ENCODE results near the gene NCOR1. TPM values are rescaled to one million over a fixed set of nuclear protein-coding genes. Genes with fewer than 3 reads are reported as not detected.

Gene NCOR1
- polyA plus RNA-seq, 1 donor, result 122 TPM

- Histone ChIP-seq H3K4me1 (ENCODE audit: control insufficient read depth, insufficient read depth, low read length) (peaks cover 3% of the 10 kb centered on the region), H3K36me3 (ENCODE audit: control insufficient read depth, insufficient read depth, low read length) (peaks cover 68% of the 10 kb centered on the region), H3K27me3 (ENCODE audit: control insufficient read depth, insufficient read depth, low read length) (no peaks in the 10 kb centered on the region), H3K4me3 (ENCODE audit: low read length) (no peak overlapping the region), H3K27ac (ENCODE audit: low read length) (no peak overlapping the region), H3K9me3 (ENCODE audit: control insufficient read depth, low read depth, low read length) (no peaks in the 10 kb centered on the region)
- no peak for DNase-seq
- no CpG with 5 or more reads among the region's 10 CpGs for WGBS (ENCODE audit: insufficient coverage, low lambda C conversion rate)
Observed at GRCh38 chr17:16044487-16044886, 170.8 kb downstream of the NCOR1 start.

DNA sequence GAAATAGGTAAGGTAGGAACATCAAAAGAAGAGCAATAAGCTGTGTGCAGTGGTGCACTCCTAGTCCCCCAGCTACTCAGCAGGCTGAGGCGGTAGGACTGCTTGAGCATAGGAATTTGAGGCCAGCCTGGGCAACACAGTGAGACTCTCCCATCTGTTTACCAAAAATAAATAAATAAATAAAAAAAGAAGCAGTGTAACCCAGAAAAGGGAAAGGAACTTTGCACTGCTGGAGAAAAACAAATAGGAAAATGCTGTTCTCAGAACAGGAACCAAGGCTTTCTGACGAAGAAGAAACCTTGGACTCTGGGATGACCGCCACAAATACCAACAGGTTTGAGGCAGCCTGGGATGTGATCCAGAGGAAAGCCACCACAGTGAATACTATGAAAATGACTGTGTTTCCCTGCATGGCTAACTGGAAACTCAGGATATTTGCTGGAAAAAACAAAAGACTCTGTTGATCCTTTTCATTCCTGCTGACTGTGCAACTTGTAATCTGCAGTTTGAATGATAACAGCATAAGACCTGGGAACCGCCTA, 174.6 kb downstream of the NCOR1 start:
- no peaks in the 10 kb centered on the region for H3K27me3 ChIP-seq (ENCODE audit: control insufficient read depth, insufficient read depth, low read length)
- DNase-seq, result peak; percentile 58 to 81
- no CpG with 5 or more reads among the region's 4 CpGs for WGBS (ENCODE audit: insufficient coverage, low lambda C conversion rate)
- H3K4me3 ChIP-seq (ENCODE audit: low read length), result no peak overlapping the region
- H3K27ac ChIP-seq (ENCODE audit: low read length), result peak overlapping the region; percentile 50
- peaks cover 68% of the 10 kb centered on the region for H3K36me3 ChIP-seq (ENCODE audit: control insufficient read depth, insufficient read depth, low read length)
- H3K9me3 ChIP-seq (ENCODE audit: control insufficient read depth, low read depth, low read length), result no peaks in the 10 kb centered on the region
- H3K4me1 ChIP-seq (ENCODE audit: control insufficient read depth, insufficient read depth, low read length), result peaks cover 3% of the 10 kb centered on the region

DNA sequence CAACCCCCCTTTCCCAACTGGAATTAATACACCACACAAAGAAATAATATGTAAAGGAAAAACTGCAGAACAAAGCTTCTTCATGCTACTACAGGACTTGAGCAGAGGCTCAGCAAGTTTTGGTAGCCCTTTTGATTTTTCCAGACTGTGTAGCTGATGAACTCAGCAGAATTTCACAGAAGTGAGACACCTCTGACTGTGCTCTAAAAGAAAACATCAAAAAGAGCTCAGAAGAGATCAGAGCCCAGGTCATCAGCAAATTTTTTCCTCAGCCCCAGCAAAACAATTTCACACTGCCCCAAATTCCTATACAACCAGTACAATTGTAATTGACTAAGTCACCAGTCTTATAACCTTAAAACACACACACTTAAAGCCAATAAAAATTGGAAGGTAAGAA, 177.7 kb downstream of the NCOR1 start:
- Histone ChIP-seq H3K9me3 (ENCODE audit: control insufficient read depth, low read depth, low read length) (no peaks in the 10 kb centered on the region), H3K36me3 (ENCODE audit: control insufficient read depth, insufficient read depth, low read length) (peaks cover 70% of the 10 kb centered on the region), H3K4me1 (ENCODE audit: control insufficient read depth, insufficient read depth, low read length) (peaks cover 3% of the 10 kb centered on the region), H3K27ac (ENCODE audit: low read length) (no peak overlapping the region), H3K27me3 (ENCODE audit: control insufficient read depth, insufficient read depth, low read length) (no peaks in the 10 kb centered on the region), H3K4me3 (ENCODE audit: low read length) (no peak overlapping the region)
- no peak for DNase-seq

DNA sequence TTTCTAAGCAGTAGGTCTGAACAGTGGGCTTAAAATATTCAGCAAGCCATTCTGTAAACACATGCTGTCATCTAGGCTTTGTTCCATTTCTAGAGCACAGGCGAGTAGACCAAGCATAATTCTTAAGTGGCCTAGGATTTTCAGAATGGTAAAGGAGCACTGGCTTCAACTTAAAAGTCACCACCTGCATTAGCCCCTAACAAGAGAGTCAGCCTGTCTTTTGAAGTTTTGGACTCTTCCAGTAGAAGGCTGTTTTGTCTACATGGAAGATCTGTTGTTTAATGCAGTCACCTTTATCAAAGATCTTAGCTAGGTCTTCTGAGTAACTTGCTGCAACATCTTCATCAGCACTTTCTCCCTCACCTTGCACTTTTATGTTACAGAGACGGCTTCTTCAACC, 179.1 kb downstream of the NCOR1 start:
- no CpG with 5 or more reads among the region's 2 CpGs for WGBS (ENCODE audit: insufficient coverage, low lambda C conversion rate)
- H3K9me3 ChIP-seq (ENCODE audit: control insufficient read depth, low read depth, low read length), result no peaks in the 10 kb centered on the region
- H3K4me3 ChIP-seq (ENCODE audit: low read length), result no peak overlapping the region
- peaks cover 3% of the 10 kb centered on the region for H3K4me1 ChIP-seq (ENCODE audit: control insufficient read depth, insufficient read depth, low read length)
- H3K36me3 ChIP-seq (ENCODE audit: control insufficient read depth, insufficient read depth, low read length), result peaks cover 68% of the 10 kb centered on the region
- DNase-seq, result no peak
- H3K27me3 ChIP-seq (ENCODE audit: control insufficient read depth, insufficient read depth, low read length), result no peaks in the 10 kb centered on the region
- H3K27ac ChIP-seq (ENCODE audit: low read length), result no peak overlapping the region

DNA sequence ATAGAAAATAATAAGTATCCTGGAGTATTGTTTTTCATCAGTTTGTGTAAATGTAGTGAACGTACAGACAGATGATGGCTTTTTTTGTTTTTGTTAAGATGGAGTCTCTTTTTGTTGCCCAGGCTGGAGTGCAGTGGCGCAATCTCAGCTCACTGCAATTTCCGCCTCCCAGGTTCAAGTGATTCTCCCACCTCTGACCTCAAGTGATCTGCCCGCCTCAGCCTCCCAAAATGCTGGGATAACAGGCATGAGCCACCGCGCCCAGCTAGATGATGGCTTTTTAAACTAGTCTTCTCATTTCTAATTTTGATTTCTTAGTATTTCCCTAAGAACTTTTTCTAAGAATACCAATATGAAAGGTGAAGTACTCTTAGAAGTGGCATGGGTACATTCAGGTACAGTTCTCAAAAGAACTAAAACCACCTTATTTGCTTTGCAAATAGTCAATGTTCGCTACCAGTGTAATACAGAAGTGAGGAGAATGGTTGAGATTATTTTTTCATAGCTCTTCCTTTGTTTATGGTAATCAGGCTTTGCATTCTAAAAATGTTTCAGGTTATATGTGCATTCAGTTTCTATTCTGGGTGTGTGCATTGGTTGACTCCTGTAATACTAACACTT, 181.5 kb downstream of the NCOR1 start:
- H3K36me3 ChIP-seq (ENCODE audit: control insufficient read depth, insufficient read depth, low read length), result peaks cover 69% of the 10 kb centered on the region
- no peak overlapping the region for H3K4me3 ChIP-seq (ENCODE audit: low read length)
- no peaks in the 10 kb centered on the region for H3K4me1 ChIP-seq (ENCODE audit: control insufficient read depth, insufficient read depth, low read length)
- no peak overlapping the region for H3K27ac ChIP-seq (ENCODE audit: low read length)
- 100% methylated on average over 2 of the region's 7 CpGs for WGBS (ENCODE audit: insufficient coverage, low lambda C conversion rate)
- H3K9me3 ChIP-seq (ENCODE audit: control insufficient read depth, low read depth, low read length), result no peaks in the 10 kb centered on the region
- DNase-seq, result no peak
- H3K27me3 ChIP-seq (ENCODE audit: control insufficient read depth, insufficient read depth, low read length), result no peaks in the 10 kb centered on the region

- no peak for DNase-seq
- no peak overlapping the region for H3K4me3 ChIP-seq (ENCODE audit: low read length)
- H3K27me3 ChIP-seq (ENCODE audit: control insufficient read depth, insufficient read depth, low read length), result no peaks in the 10 kb centered on the region
- no peaks in the 10 kb centered on the region for H3K4me1 ChIP-seq (ENCODE audit: control insufficient read depth, insufficient read depth, low read length)
- H3K27ac ChIP-seq (ENCODE audit: low read length), result no peak overlapping the region
- WGBS (ENCODE audit: insufficient coverage, low lambda C conversion rate), result 100% methylated on average over 1 of the region's 5 CpGs
- no peaks in the 10 kb centered on the region for H3K9me3 ChIP-seq (ENCODE audit: control insufficient read depth, low read depth, low read length)
- H3K36me3 ChIP-seq (ENCODE audit: control insufficient read depth, insufficient read depth, low read length), result peaks cover 72% of the 10 kb centered on the region
Observed at GRCh38 chr17:16027708-16028584, 187.4 kb downstream of the NCOR1 start.

DNA sequence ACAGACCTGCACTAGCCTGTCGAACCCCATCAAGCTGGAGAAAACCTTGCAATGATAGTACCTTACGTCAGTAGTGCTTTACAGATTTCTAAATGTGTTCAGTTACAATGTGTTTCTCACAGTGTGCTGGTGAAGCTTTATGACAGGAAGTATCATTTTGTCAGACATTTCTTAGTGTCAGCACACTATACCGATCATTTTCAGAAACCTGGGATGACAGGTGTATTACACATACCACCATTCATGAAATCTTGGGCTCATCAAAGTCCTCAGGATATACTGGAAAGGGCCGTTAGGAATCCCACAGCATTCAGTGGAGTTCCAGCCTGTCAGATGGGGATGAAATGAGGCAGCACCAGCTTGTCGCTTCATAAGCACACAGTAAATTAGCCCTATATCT, 188.4 kb downstream of the NCOR1 start:
- H3K4me3 ChIP-seq (ENCODE audit: low read length), result no peak overlapping the region
- no peaks in the 10 kb centered on the region for H3K9me3 ChIP-seq (ENCODE audit: control insufficient read depth, low read depth, low read length)
- no peaks in the 10 kb centered on the region for H3K27me3 ChIP-seq (ENCODE audit: control insufficient read depth, insufficient read depth, low read length)
- DNase-seq, result no peak
- WGBS (ENCODE audit: insufficient coverage, low lambda C conversion rate), result no CpG with 5 or more reads among the region's 5 CpGs
- H3K36me3 ChIP-seq (ENCODE audit: control insufficient read depth, insufficient read depth, low read length), result peaks cover 63% of the 10 kb centered on the region
- no peaks in the 10 kb centered on the region for H3K4me1 ChIP-seq (ENCODE audit: control insufficient read depth, insufficient read depth, low read length)
- no peak overlapping the region for H3K27ac ChIP-seq (ENCODE audit: low read length)

DNA sequence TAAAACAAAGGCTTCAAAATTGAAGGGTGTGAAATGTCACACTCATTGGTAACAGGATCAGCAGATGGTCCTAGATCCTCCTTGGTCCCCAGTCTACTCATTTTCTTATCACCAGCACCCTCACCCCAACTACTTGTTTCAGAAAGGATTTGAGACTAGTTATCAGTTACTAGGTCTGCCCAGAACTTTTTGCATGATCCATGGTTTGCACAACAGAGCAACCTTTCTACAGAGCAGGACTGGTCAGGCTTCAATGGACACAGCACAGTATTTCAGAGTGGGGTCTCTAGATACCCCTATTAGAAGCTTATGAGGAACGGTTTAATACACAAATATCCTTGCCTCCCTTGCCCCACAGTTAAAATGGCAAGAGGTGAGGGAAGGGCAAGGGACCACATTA, 190.1 kb downstream of the NCOR1 start:
- Histone ChIP-seq H3K9me3 (ENCODE audit: control insufficient read depth, low read depth, low read length) (no peaks in the 10 kb centered on the region), H3K4me1 (ENCODE audit: control insufficient read depth, insufficient read depth, low read length) (no peaks in the 10 kb centered on the region), H3K27ac (ENCODE audit: low read length) (no peak overlapping the region), H3K4me3 (ENCODE audit: low read length) (no peak overlapping the region), H3K36me3 (ENCODE audit: control insufficient read depth, insufficient read depth, low read length) (peaks cover 63% of the 10 kb centered on the region), H3K27me3 (ENCODE audit: control insufficient read depth, insufficient read depth, low read length) (no peaks in the 10 kb centered on the region)
- DNase-seq, result no peak
- no CpG with 5 or more reads among the region's 1 CpG for WGBS (ENCODE audit: insufficient coverage, low lambda C conversion rate)

- DNase-seq, result no peak
- no peaks in the 10 kb centered on the region for H3K27me3 ChIP-seq (ENCODE audit: control insufficient read depth, insufficient read depth, low read length)
- no peaks in the 10 kb centered on the region for H3K9me3 ChIP-seq (ENCODE audit: control insufficient read depth, low read depth, low read length)
- no peak overlapping the region for H3K4me3 ChIP-seq (ENCODE audit: low read length)
- no peaks in the 10 kb centered on the region for H3K4me1 ChIP-seq (ENCODE audit: control insufficient read depth, insufficient read depth, low read length)
- no peak overlapping the region for H3K27ac ChIP-seq (ENCODE audit: low read length)
- WGBS (ENCODE audit: insufficient coverage, low lambda C conversion rate), result 94% methylated on average over 2 of the region's 4 CpGs
- H3K36me3 ChIP-seq (ENCODE audit: control insufficient read depth, insufficient read depth, low read length), result peaks cover 61% of the 10 kb centered on the region
Observed at GRCh38 chr17:16023881-16024280, 191.5 kb downstream of the NCOR1 start.

GRCh38 chr17:16019347-16019746, 196.0 kb downstream of the NCOR1 start:
- no peaks in the 10 kb centered on the region for H3K9me3 ChIP-seq (ENCODE audit: control insufficient read depth, low read depth, low read length)
- H3K36me3 ChIP-seq (ENCODE audit: control insufficient read depth, insufficient read depth, low read length), result peaks cover 37% of the 10 kb centered on the region
- no peaks in the 10 kb centered on the region for H3K4me1 ChIP-seq (ENCODE audit: control insufficient read depth, insufficient read depth, low read length)
- H3K27ac ChIP-seq (ENCODE audit: low read length), result no peak overlapping the region
- H3K4me3 ChIP-seq (ENCODE audit: low read length), result no peak overlapping the region
- DNase-seq, result no peak
- H3K27me3 ChIP-seq (ENCODE audit: control insufficient read depth, insufficient read depth, low read length), result no peaks in the 10 kb centered on the region
- whole genome bisulfite sequencing (ENCODE audit: insufficient coverage, low lambda C conversion rate), result no CpG with 5 or more reads among the region's 1 CpG
